Activated T-cell treated with anti-CD3 and anti-CD28 coated beads, Interleukin-2, amount 50 U/mL, for 4 hours (primary cell): Measurements from ENCODE around the gene SLC37A3. TPM values are rescaled to one million over a fixed set of nuclear protein-coding genes. Genes with fewer than 3 reads are reported as not detected.
A peak's percentile ranks its signal among the peaks of the same experiment; 100 is the strongest.
"Not testable (repeated sequence)": the region's sequence is repeated elsewhere in the genome, so short reads cannot be mapped to it uniquely, and the experiment has no call there.

Experiments used
- ATAC-seq, 2 donors: fragments of 200-7000 bp; cut with Tn5 transposase; one replicate each; pipeline ENCODE4 v1.10.0; 2021
- DNase-seq: peaks from one replicate; pipeline ENCODE4 v3.0.0-alpha.2; 2020
- H3K27me3 Mint-ChIP-seq: one replicate; pipeline ENCODE4 v1.8.0; 2021; ENCODE audit warnings: low read depth, mixed read lengths
- H3K36me3 Mint-ChIP-seq: one replicate; pipeline ENCODE4 v1.8.0; 2022; ENCODE audit warnings: mixed read lengths; ENCODE audit not compliant: insufficient read depth
- H3K4me1 Mint-ChIP-seq: one replicate; pipeline ENCODE4 v1.8.0; 2021; ENCODE audit warnings: low read depth, mixed read lengths
- H3K4me3 Mint-ChIP-seq: one replicate; pipeline ENCODE4 v1.8.0; 2021; ENCODE audit warnings: mild to moderate bottlenecking, moderate library complexity, mixed read lengths
- H3K9me3 Mint-ChIP-seq: one replicate; pipeline ENCODE4 v1.8.0; 2021; ENCODE audit warnings: mixed read lengths
- total RNA-seq, 3 donors: library from RNA; stranded (reverse); gene quantifications; one replicate each; pipeline ENCODE4 v1.2.1, GENCODE V29; 2021

The SLC37A3 gene
- 10 to 100 TPM; 33.5 to 44.0 (median 40.9) TPM for total RNA-seq

DNA sequence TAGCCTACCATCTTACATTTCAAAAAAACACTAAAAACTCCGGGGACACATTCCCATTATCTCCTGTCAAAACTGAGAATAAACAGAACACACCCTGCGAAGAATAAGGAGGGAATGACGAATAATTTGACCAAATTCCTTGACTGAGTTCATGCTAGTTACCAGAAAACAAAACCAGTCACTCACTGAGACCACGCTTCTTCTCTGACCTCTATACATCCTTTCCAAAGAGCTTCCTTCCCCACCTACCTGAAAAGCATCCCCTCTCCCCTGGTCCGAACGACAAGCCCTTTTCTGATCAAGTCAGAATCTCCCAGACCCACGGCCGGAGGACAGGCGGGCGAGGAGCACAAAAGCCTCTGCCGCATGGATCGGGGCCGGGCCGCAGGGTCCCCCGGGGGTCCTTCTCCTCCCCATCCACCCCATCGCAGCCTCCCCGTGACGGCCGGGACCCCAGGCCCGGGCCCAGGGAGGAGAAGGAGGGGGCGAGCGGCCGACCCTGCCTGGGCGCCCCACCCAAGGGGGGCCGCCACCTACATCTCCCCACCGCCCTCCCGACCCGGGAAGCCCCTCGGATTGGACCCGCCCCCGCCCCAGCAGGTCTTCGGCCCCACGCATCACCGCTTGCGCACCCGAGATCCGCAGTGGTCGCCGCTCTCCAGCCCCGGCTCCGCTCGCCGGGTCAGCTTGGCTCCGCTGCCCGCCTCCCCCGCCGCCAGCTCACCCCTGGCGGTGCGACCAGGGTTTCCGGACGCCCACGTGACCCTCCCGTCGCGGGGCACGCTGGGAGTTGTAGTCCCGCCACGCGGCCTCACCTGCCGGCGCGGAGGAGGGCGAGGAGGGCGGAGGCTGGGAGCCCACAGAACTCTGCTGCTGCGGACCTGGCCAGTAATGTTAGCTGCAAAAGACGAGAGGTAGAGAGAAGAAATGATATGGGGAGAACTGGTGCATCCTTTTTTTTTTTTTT lies at the start of gene SLC37A3:
Gene SLC37A3, minus strand, starts transcription at position 747 of the 967 bp plus-strand sequence. CDS start 16,004 bp downstream, outside the sequence.
- H3K4me3 Mint-ChIP-seq, result peak within 1 kb of the TSS; percentile 97
- peaks cover 29% of the 10 kb centered on the region for H3K4me1 Mint-ChIP-seq
- no peaks in the 10 kb centered on the region for H3K9me3 Mint-ChIP-seq
- H3K36me3 Mint-ChIP-seq, result no peaks in the 10 kb centered on the region
- DNase-seq, result peak; percentile 83
- ATAC-seq, result peak; percentile 91 to 96
- no peaks in the 10 kb centered on the region for H3K27me3 Mint-ChIP-seq

DNA sequence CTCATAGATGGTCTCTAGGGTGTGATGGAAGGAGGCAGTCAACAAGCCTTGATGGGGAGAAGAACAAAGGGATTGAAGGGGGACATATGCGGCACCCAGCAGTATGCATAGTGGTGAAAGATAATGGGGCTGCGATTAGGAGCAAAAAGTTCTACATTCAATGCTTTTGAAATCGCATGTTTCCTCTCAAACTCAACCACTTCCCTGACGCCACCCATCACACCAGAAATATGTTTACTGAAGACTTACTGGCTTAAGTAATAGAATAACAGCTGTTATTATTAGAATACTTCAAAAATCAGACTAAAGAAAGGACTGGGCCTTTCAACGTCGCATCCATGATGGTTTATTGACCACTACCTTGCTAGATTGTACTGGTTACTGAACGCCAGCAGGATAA lies 49.5 kb upstream of the SLC37A3 start:
- no peak for DNase-seq

GRCh38 chr7:140446467-140446866 lies 48.1 kb upstream of the SLC37A3 start:
- ATAC-seq, result no peak
- H3K9me3 Mint-ChIP-seq, result no peaks in the 10 kb centered on the region
- DNase-seq, result no peak
- H3K4me3 Mint-ChIP-seq, result no peak overlapping the region
- no peaks in the 10 kb centered on the region for H3K36me3 Mint-ChIP-seq
- H3K27me3 Mint-ChIP-seq, result no peaks in the 10 kb centered on the region
- H3K4me1 Mint-ChIP-seq, result peaks cover 22% of the 10 kb centered on the region

More for the DNA sequence above, 49.5 kb upstream of the SLC37A3 start:
- H3K9me3 Mint-ChIP-seq, result no peaks in the 10 kb centered on the region
- H3K27me3 Mint-ChIP-seq, result no peaks in the 10 kb centered on the region
- ATAC-seq, result no peak
- H3K4me1 Mint-ChIP-seq, result peaks cover 26% of the 10 kb centered on the region
- peaks cover 6% of the 10 kb centered on the region for H3K36me3 Mint-ChIP-seq
- no peak overlapping the region for H3K4me3 Mint-ChIP-seq

DNA sequence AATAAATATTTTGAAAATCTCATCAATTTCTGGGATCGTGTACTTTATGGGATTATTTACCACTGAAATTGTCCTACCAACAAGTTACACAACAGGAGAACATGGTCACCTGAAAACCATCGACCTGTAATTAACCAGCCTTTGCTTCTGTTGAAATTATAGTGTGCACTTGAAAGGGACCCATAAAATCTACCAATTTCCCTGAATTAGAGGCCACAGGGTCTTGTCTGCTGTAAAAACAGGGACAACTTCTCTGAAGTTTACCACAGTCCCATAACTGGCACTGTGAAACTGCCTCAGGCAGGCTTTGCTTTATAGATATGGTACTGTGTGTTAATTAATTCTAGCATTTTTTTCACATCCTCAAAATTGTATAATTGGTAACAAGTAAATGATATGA lies 43.2 kb upstream of the SLC37A3 start:
- H3K9me3 Mint-ChIP-seq, result no peaks in the 10 kb centered on the region
- ATAC-seq (no peak), DNase-seq (no peak)
- no peak overlapping the region for H3K4me3 Mint-ChIP-seq
- H3K4me1 Mint-ChIP-seq, result peaks cover 3% of the 10 kb centered on the region
- no peaks in the 10 kb centered on the region for H3K27me3 Mint-ChIP-seq
- H3K36me3 Mint-ChIP-seq, result no peaks in the 10 kb centered on the region

GRCh38 chr7:140440593-140440992 lies 42.3 kb upstream of the SLC37A3 start:
- ATAC-seq (no peak), DNase-seq (no peak)
- H3K4me3 Mint-ChIP-seq, result no peak overlapping the region
- H3K27me3 Mint-ChIP-seq, result no peaks in the 10 kb centered on the region
- no peaks in the 10 kb centered on the region for H3K36me3 Mint-ChIP-seq
- peaks cover 3% of the 10 kb centered on the region for H3K4me1 Mint-ChIP-seq
- H3K9me3 Mint-ChIP-seq, result no peaks in the 10 kb centered on the region

DNA sequence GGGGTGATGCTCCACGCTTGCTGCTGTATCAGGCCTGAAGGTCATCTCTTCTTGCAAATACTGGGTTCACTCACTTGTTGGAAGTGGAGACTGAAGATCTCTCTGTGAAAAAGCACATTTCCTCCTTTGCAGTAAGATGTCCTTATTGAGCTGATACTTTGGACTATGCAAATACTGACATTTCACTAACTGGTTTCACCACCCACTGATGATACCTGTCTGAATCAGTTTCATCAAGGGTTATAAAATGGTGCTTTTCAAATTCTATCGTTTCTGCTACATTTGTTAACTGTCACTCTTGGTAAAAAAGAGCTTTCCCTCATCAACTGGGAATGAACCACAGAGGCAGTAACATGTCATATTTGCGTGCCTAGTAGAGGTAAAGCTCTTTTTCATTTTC lies 41.0 kb upstream of the SLC37A3 start:
- H3K4me3 Mint-ChIP-seq, result no peak overlapping the region
- no peaks in the 10 kb centered on the region for H3K36me3 Mint-ChIP-seq
- DNase-seq (no peak), ATAC-seq (peak; percentile 46 to 70)
- no peaks in the 10 kb centered on the region for H3K9me3 Mint-ChIP-seq
- peaks cover 3% of the 10 kb centered on the region for H3K4me1 Mint-ChIP-seq
- no peaks in the 10 kb centered on the region for H3K27me3 Mint-ChIP-seq

DNA sequence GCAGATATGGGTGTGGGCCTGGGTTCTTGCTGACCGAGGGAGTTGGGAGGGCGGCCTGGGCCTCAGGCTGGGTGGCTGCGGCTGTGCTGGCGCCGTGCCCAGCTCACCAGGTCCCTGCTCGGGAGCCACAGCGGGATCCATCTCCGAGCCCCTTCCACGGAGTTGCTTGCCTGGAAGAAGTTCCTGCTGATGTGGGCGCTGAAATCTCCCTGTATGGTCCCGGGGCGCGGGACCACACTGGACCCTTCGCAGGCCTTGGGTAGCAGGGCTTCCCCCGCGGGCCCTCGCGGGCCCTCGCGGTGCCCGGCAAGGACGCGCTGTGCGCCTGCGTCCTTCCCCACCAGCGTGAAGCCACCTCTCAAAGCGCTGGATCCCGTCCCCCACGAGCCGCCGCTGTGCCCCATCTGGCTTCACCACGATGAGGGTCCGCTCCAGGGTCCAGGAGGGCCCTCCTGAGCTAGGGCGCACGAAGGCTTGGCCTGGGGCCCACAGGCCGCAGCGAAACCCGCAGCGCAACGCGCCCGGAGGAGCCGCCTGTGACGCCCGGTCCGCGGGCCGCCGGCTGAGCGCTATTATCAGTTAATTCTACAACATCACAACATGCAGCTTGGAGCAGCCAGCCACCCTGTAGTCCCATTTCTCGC lies 37.0 kb upstream of the SLC37A3 start:
- ATAC-seq (no peak), DNase-seq (no peak)
- H3K4me1 Mint-ChIP-seq, result peaks cover 3% of the 10 kb centered on the region
- no peaks in the 10 kb centered on the region for H3K9me3 Mint-ChIP-seq
- H3K4me3 Mint-ChIP-seq, result no peak overlapping the region
- H3K27me3 Mint-ChIP-seq, result no peaks in the 10 kb centered on the region
- H3K36me3 Mint-ChIP-seq, result no peaks in the 10 kb centered on the region

DNA sequence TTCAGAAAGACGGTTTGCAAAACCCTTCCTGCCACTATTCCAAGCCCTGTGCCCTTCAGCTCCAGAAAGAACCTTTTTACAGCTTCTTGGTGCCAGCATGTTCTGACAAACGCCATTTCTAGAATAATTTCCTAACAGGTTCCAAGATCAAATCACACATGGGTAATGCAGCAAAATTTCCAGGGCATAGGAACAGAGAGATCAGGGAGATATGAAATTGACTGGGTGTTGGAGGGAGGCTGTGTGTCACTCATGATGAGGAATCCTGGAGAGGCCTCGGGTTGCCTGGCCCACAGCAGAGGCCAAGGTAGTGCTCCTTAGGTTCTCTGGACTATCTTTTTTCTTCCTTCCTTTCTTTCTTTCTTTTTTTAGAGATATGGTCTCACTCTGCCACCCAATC lies 35.1 kb upstream of the SLC37A3 start:
- Mint-ChIP-seq H3K9me3 (no peaks in the 10 kb centered on the region), H3K27me3 (no peaks in the 10 kb centered on the region), H3K36me3 (no peaks in the 10 kb centered on the region), H3K4me3 (no peak overlapping the region), H3K4me1 (no peaks in the 10 kb centered on the region)
- DNase-seq (no peak), ATAC-seq (no peak)

GRCh38 chr7:140426130-140426529 lies 27.8 kb upstream of the SLC37A3 start:
- no peak for DNase-seq
- Mint-ChIP-seq H3K27me3 (no peaks in the 10 kb centered on the region), H3K9me3 (no peaks in the 10 kb centered on the region)

DNA sequence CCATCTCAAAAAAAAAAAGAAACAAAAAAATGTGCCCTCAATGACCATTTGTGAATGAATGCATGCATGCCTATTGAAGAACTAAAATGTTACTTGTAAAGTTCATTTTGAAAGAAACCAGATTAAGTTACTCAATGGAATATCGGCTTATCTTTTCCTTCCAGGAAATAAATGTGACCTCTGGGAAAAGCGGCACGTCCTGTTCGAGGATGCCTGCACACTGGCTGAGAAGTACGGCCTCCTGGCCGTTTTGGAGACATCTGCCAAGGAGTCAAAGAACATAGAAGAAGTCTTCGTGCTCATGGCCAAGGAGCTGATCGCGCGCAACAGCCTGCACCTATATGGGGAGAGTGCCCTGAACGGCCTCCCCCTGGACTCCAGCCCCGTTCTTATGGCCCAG lies 27.4 kb upstream of the SLC37A3 start:
- H3K4me3 Mint-ChIP-seq, result no peak overlapping the region
- DNase-seq (no peak), ATAC-seq (no peak)
- no peaks in the 10 kb centered on the region for H3K27me3 Mint-ChIP-seq
- no peaks in the 10 kb centered on the region for H3K9me3 Mint-ChIP-seq
- H3K4me1 Mint-ChIP-seq, result no peaks in the 10 kb centered on the region
- peaks cover 10% of the 10 kb centered on the region for H3K36me3 Mint-ChIP-seq

More at GRCh38 chr7:140426130-140426529, 27.8 kb upstream of the SLC37A3 start:
- H3K36me3 Mint-ChIP-seq, result peaks cover 10% of the 10 kb centered on the region
- no peaks in the 10 kb centered on the region for H3K4me1 Mint-ChIP-seq
- peak in 1 of 2 donors; percentile 23 for ATAC-seq
- no peak overlapping the region for H3K4me3 Mint-ChIP-seq

DNA sequence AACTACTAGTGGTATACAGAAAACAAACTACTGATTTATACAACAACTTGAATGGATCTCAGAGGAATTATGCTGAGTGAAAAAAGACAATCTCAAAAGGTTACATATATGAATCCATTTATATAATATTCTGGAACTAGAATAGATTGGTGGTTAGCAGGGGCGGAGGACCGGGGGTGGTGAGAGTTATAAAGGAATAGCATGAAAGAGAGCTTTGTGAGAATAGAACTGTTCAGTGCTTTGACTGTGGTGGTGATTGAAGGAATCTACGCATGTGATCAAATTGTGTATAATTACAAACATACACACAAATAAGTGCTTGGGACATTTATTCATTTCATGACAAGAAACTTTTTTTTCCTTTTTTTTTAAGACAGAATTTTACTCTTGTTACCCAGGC lies 25.2 kb upstream of the SLC37A3 start:
- no peak overlapping the region for H3K4me3 Mint-ChIP-seq
- no peaks in the 10 kb centered on the region for H3K4me1 Mint-ChIP-seq
- H3K27me3 Mint-ChIP-seq, result no peaks in the 10 kb centered on the region
- H3K9me3 Mint-ChIP-seq, result no peaks in the 10 kb centered on the region
- ATAC-seq, result no peak
- H3K36me3 Mint-ChIP-seq, result peaks cover 10% of the 10 kb centered on the region
- no peak for DNase-seq

GRCh38 chr7:140421521-140421920 lies 23.2 kb upstream of the SLC37A3 start:
- H3K9me3 Mint-ChIP-seq, result no peaks in the 10 kb centered on the region
- H3K27me3 Mint-ChIP-seq, result no peaks in the 10 kb centered on the region
- DNase-seq (no peak), ATAC-seq (no peak)
- peaks cover 10% of the 10 kb centered on the region for H3K36me3 Mint-ChIP-seq
- no peak overlapping the region for H3K4me3 Mint-ChIP-seq
- H3K4me1 Mint-ChIP-seq, result peaks cover 4% of the 10 kb centered on the region

DNA sequence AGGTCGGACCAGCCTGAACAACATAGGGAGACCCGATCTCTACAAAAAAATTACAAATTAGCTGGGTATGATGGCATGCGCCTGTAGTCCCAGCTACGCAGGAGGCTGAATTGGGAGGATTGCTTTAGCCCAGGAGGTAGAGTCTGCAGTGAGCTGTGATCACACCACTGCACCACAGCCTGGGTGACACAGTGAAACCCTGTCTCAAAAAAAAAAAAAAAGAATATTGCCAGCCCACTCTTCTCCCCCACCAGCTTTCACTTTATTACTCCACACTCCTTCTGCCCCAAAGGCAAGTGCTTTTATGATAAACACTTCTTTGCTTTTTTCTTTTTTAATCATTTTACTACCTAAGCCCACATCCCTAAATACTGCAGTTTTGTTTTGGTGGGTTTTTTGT lies 20.3 kb upstream of the SLC37A3 start:
- no peak overlapping the region for H3K4me3 Mint-ChIP-seq
- DNase-seq, result no peak
- ATAC-seq, result peak in 1 of 2 donors; percentile 43
- no peaks in the 10 kb centered on the region for H3K9me3 Mint-ChIP-seq
- H3K4me1 Mint-ChIP-seq, result peaks cover 4% of the 10 kb centered on the region
- H3K27me3 Mint-ChIP-seq, result no peaks in the 10 kb centered on the region
- H3K36me3 Mint-ChIP-seq, result peaks cover 16% of the 10 kb centered on the region

- H3K9me3 Mint-ChIP-seq, ATAC-seq, H3K4me1 Mint-ChIP-seq, H3K27me3 Mint-ChIP-seq, H3K4me3 Mint-ChIP-seq, DNase-seq: not testable (repeated sequence)
- H3K36me3 Mint-ChIP-seq, result peaks cover 14% of the 10 kb centered on the region
These were observed 19.8 kb upstream of the SLC37A3 start for GRCh38 chr7:140418156-140418472.
